ENCODE results near the gene MSRB2.

The MSRB2 gene

DNA sequence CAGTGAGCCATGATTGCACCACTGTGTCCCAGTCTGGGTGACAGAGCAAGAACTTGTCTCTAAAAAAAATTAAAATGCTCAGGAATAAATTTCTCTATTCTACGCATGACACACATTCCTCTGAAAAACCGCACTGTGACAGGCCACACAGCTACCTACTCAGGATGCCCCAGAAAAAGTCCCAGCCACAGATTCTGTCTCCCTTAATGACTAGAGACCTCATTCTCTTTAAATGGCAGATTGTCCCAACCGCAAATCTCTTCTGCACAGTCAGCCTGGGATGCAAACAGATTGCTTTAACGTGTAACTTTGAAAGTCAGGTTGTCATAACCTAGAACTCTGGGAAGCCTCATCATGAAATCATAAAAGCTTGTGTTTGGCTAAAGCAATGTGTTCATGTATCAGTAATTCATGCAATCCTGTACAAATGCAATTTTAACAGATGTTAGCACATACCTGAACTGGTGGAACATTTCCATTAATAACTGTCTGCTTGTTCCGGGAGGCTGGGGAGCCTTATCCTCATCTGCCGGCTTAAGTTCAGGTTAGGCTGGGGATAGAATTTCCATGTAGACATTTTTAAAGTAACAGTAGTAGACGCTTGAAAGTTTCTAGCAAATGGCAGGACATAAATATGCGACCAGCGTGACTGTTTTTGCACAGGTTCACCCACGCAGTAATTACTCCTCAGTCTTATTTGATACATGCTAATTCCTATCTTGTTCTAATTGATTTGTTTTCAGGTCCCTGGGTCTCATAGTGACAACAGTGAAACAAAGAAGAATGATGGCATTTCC, 26.2 kb upstream of the MSRB2 start:
- TF ChIP-seq NFIC (IDR thresholded peaks at IDR 0.05) (no peak), CEBPB (IDR thresholded peaks at IDR 0.05) (no peak)

DNA sequence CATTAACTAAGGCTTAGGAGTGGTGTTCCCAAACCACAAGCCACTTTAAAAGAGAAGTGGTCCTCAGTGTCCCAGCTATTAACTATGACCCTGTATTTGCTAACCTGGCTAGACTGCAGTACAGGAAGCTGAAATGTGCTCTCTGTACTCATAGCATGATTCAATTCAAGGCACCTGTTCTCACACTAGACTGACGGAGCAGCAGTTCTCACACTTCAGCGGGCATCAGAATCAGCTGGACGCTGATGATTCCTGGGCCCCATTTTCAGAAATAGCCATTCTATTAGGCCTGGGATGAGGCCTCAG, 24.5 kb upstream of the MSRB2 start:
- TF ChIP-seq TEAD4 (IDR thresholded peaks at IDR 0.05), result no peak
- TF ChIP-seq, protein P1, sequence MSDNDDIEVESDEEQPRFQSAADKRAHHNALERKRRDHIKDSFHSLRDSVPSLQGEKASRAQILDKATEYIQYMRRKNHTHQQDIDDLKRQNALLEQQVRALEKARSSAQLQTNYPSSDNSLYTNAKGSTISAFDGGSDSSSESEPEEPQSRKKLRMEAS (IDR thresholded peaks at IDR 0.05), result no peak
- TF ChIP-seq CEBPB (IDR thresholded peaks at IDR 0.05), result no peak
- TF ChIP-seq YY1 (IDR thresholded peaks at IDR 0.05; ENCODE audit: low read depth), result no peak
- TF ChIP-seq NFIC (IDR thresholded peaks at IDR 0.05), result no peak
- TF ChIP-seq, protein P2, sequence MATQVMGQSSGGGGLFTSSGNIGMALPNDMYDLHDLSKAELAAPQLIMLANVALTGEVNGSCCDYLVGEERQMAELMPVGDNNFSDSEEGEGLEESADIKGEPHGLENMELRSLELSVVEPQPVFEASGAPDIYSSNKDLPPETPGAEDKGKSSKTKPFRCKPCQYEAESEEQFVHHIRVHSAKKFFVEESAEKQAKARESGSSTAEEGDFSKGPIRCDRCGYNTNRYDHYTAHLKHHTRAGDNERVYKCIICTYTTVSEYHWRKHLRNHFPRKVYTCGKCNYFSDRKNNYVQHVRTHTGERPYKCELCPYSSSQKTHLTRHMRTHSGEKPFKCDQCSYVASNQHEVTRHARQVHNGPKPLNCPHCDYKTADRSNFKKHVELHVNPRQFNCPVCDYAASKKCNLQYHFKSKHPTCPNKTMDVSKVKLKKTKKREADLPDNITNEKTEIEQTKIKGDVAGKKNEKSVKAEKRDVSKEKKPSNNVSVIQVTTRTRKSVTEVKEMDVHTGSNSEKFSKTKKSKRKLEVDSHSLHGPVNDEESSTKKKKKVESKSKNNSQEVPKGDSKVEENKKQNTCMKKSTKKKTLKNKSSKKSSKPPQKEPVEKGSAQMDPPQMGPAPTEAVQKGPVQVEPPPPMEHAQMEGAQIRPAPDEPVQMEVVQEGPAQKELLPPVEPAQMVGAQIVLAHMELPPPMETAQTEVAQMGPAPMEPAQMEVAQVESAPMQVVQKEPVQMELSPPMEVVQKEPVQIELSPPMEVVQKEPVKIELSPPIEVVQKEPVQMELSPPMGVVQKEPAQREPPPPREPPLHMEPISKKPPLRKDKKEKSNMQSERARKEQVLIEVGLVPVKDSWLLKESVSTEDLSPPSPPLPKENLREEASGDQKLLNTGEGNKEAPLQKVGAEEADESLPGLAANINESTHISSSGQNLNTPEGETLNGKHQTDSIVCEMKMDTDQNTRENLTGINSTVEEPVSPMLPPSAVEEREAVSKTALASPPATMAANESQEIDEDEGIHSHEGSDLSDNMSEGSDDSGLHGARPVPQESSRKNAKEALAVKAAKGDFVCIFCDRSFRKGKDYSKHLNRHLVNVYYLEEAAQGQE (IDR thresholded peaks at IDR 0.05; ENCODE audit: low read depth), result no peak
- no peak for TF ChIP-seq CREB1 (IDR thresholded peaks at IDR 0.05; ENCODE audit: low read depth)
- TF ChIP-seq FOXM1 (IDR thresholded peaks at IDR 0.05; ENCODE audit: borderline replicate concordance, low read depth), result no peak
- TF ChIP-seq, protein P3, sequence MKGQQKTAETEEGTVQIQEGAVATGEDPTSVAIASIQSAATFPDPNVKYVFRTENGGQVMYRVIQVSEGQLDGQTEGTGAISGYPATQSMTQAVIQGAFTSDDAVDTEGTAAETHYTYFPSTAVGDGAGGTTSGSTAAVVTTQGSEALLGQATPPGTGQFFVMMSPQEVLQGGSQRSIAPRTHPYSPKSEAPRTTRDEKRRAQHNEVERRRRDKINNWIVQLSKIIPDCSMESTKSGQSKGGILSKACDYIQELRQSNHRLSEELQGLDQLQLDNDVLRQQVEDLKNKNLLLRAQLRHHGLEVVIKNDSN (IDR thresholded peaks at IDR 0.05), result no peak
- TF ChIP-seq EP300 (IDR thresholded peaks at IDR 0.05; ENCODE audit: borderline replicate concordance), result no peak

DNA sequence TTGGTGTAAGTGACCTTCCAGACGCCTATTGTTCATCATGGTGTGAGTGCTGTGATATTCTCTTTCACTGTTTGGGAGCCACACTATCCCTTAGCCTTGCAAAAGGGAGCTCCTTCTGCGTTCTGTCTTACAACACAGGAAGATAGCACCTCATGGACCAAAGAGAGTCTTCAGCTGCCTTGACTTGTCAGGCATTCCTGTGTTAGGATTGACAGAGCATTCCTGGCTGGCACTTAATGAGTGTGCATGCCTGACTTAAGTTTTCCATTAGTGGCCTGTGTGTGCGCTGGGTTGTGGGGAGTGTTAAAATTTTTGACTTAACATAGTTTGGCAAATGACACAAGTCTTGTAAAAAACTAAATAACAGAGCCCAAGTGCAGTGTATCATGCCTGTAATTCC, 21.9 kb upstream of the MSRB2 start:
- TF ChIP-seq RAD21 (IDR thresholded peaks at IDR 0.05; ENCODE audit: low read depth) (no peak), EP300 (IDR thresholded peaks at IDR 0.05; ENCODE audit: borderline replicate concordance) (no peak), CREB1 (IDR thresholded peaks at IDR 0.05; ENCODE audit: low read depth) (no peak), CEBPB (IDR thresholded peaks at IDR 0.05) (no peak), TAF1 (IDR thresholded peaks at IDR 0.05; ENCODE audit: low read depth) (no peak), TEAD4 (IDR thresholded peaks at IDR 0.05) (no peak), YY1 (IDR thresholded peaks at IDR 0.05; ENCODE audit: low read depth) (no peak), FOXM1 (IDR thresholded peaks at IDR 0.05; ENCODE audit: borderline replicate concordance, low read depth) (no peak), ZBTB7A (IDR thresholded peaks at IDR 0.05; ENCODE audit: low read depth) (no peak), NFIC (IDR thresholded peaks at IDR 0.05) (no peak), EGR1 (IDR thresholded peaks at IDR 0.05) (no peak), TCF12 (IDR thresholded peaks at IDR 0.05; ENCODE audit: low read depth) (no peak)
- TF ChIP-seq, protein P1 (IDR thresholded peaks at IDR 0.05), result no peak
- TF ChIP-seq, protein P2 (IDR thresholded peaks at IDR 0.05; ENCODE audit: low read depth), result no peak
- TF ChIP-seq, protein P3 (IDR thresholded peaks at IDR 0.05), result no peak

DNA sequence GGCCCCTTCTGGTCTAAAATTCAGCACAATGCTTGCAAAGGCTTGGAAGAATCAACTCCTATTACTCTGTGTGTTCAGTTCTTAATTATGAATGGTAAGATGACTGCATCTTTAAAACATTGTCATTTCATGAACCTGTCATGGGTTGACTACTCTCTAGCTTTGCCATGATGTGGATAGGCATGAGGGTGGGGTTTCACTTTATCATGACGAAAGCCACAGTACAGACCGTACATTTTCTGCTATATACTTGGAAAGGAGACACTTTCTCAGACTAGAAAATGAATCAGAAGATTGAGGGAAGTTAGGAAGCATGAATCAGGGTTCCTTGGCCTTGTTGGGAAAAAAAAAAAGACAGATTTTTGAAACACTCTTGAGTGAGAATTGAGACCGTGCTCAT, 19.7 kb upstream of the MSRB2 start:
- TF ChIP-seq EP300 (IDR thresholded peaks at IDR 0.05; ENCODE audit: borderline replicate concordance) (no peak), TCF12 (IDR thresholded peaks at IDR 0.05; ENCODE audit: low read depth) (no peak), FOXM1 (IDR thresholded peaks at IDR 0.05; ENCODE audit: borderline replicate concordance, low read depth) (no peak), TEAD4 (IDR thresholded peaks at IDR 0.05) (no peak), RAD21 (IDR thresholded peaks at IDR 0.05; ENCODE audit: low read depth) (no peak)
- TF ChIP-seq, protein P1 (IDR thresholded peaks at IDR 0.05), result no peak

DNA sequence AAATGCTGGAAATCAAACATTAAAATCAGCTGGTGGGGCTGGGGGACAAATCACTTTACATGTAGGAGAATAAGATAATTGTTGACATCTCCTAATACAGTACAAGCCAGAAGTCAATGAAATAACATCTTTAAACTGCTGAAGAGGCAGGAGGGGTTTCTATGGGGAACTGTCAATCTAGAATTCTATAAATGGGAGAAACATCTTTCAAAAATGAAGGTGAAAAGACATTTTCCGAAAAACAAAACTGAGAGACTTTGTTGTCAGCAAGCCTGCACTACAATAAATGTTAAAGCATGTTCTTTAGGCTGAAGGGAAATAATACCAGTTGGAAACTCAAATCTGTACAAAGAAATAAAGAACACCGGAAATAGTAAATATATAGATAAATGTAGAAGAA, 17.3 kb upstream of the MSRB2 start:
- TF ChIP-seq NFIC (IDR thresholded peaks at IDR 0.05) (no peak), EGR1 (IDR thresholded peaks at IDR 0.05) (no peak), TCF12 (IDR thresholded peaks at IDR 0.05; ENCODE audit: low read depth) (no peak), TAF1 (IDR thresholded peaks at IDR 0.05; ENCODE audit: low read depth) (no peak), RAD21 (IDR thresholded peaks at IDR 0.05; ENCODE audit: low read depth) (no peak), EP300 (IDR thresholded peaks at IDR 0.05; ENCODE audit: borderline replicate concordance) (no peak), YY1 (IDR thresholded peaks at IDR 0.05; ENCODE audit: low read depth) (no peak), CREB1 (IDR thresholded peaks at IDR 0.05; ENCODE audit: low read depth) (no peak), TEAD4 (IDR thresholded peaks at IDR 0.05) (no peak), FOXM1 (IDR thresholded peaks at IDR 0.05; ENCODE audit: borderline replicate concordance, low read depth) (no peak), CEBPB (IDR thresholded peaks at IDR 0.05) (no peak), ZBTB7A (IDR thresholded peaks at IDR 0.05; ENCODE audit: low read depth) (no peak)
- TF ChIP-seq, protein P3 (IDR thresholded peaks at IDR 0.05), result no peak
- TF ChIP-seq, protein P2 (IDR thresholded peaks at IDR 0.05; ENCODE audit: low read depth), result no peak
- TF ChIP-seq, protein P1 (IDR thresholded peaks at IDR 0.05), result no peak

Data from Ishikawa (cell line).